A549 (cell line): ENCODE results near the gene HS3ST1.

Source experiments
- PHF8 ChIP-seq: fragments of 200-600 bp; sonication (generic); IDR thresholded peaks from 2 replicates; pipeline ENCODE4 v1.6.1; 2016; ENCODE audit warnings: low read depth, mild to moderate bottlenecking, antibody characterized with exemption, moderate library complexity, borderline replicate concordance
- SMC3 ChIP-seq: fragments of >200 bp; sonication (Bioruptor Twin); formaldehyde crosslinking; IDR thresholded peaks from 3 replicates; pipeline ENCODE4 v1.6.1; 2018; ENCODE audit warnings: inconsistent platforms
- TF ChIP-seq, protein P1 (sequence below): fragments of >200 bp; sonication (Bioruptor Twin); formaldehyde crosslinking; IDR thresholded peaks from 3 replicates; pipeline ENCODE4 v1.5.1; 2016
- TF ChIP-seq, protein P2 (sequence below): fragments of 200-600 bp; sonication (generic); IDR thresholded peaks from 2 replicates; pipeline ENCODE4 v1.6.1; 2016; ENCODE audit warnings: antibody characterized with exemption, mild to moderate bottlenecking, moderate library complexity

DNA sequence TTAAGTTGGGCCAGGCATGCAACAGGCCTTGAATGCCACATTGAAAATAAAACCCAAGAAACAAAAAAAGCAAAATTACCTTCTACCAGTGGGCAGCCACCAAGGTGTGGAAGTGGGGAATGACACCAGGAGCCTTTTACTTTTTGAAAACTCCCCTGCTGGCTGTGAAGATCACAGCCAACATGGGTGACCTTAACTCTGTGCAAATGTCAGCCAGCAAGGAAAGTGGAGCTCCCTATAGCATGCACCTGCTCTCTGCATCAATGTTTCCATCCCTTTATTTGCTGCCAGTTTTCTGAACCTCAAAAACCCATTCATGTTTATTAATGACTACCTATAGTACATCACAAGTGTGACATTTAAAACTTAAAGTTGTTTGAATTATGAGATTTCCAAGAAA is 63.7 kb downstream of the HS3ST1 start:
- TF ChIP-seq, protein P1, sequence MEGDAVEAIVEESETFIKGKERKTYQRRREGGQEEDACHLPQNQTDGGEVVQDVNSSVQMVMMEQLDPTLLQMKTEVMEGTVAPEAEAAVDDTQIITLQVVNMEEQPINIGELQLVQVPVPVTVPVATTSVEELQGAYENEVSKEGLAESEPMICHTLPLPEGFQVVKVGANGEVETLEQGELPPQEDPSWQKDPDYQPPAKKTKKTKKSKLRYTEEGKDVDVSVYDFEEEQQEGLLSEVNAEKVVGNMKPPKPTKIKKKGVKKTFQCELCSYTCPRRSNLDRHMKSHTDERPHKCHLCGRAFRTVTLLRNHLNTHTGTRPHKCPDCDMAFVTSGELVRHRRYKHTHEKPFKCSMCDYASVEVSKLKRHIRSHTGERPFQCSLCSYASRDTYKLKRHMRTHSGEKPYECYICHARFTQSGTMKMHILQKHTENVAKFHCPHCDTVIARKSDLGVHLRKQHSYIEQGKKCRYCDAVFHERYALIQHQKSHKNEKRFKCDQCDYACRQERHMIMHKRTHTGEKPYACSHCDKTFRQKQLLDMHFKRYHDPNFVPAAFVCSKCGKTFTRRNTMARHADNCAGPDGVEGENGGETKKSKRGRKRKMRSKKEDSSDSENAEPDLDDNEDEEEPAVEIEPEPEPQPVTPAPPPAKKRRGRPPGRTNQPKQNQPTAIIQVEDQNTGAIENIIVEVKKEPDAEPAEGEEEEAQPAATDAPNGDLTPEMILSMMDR, result no peak
- no peak for TF ChIP-seq SMC3
- TF ChIP-seq PHF8, result no peak
- TF ChIP-seq, protein P2, sequence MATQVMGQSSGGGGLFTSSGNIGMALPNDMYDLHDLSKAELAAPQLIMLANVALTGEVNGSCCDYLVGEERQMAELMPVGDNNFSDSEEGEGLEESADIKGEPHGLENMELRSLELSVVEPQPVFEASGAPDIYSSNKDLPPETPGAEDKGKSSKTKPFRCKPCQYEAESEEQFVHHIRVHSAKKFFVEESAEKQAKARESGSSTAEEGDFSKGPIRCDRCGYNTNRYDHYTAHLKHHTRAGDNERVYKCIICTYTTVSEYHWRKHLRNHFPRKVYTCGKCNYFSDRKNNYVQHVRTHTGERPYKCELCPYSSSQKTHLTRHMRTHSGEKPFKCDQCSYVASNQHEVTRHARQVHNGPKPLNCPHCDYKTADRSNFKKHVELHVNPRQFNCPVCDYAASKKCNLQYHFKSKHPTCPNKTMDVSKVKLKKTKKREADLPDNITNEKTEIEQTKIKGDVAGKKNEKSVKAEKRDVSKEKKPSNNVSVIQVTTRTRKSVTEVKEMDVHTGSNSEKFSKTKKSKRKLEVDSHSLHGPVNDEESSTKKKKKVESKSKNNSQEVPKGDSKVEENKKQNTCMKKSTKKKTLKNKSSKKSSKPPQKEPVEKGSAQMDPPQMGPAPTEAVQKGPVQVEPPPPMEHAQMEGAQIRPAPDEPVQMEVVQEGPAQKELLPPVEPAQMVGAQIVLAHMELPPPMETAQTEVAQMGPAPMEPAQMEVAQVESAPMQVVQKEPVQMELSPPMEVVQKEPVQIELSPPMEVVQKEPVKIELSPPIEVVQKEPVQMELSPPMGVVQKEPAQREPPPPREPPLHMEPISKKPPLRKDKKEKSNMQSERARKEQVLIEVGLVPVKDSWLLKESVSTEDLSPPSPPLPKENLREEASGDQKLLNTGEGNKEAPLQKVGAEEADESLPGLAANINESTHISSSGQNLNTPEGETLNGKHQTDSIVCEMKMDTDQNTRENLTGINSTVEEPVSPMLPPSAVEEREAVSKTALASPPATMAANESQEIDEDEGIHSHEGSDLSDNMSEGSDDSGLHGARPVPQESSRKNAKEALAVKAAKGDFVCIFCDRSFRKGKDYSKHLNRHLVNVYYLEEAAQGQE, result no peak
